K562 (cell line): ENCODE data around the gene RBM28. TPM values are rescaled to one million over a fixed set of nuclear protein-coding genes. Genes with fewer than 3 reads are reported as not detected.

Source experiments
- CEBPB ChIP-seq: fragments of 450-650 bp; IDR thresholded peaks from 2 replicates; pipeline ENCODE4 v1.6.1; 2016; ENCODE audit warnings: missing genetic modification characterization, missing compliant biosample characterization
- HOMEZ ChIP-seq: fragments of 250-450 bp; sonication (Bioruptor Pico); IDR thresholded peaks from 2 replicates; pipeline ENCODE4 v1.4.0; 2020; ENCODE audit warnings: mild to moderate bottlenecking, moderate library complexity
- NFYB ChIP-seq: IDR thresholded peaks from 2 replicates; pipeline ENCODE4 v1.6.1; 2011; ENCODE audit warnings: mild to moderate bottlenecking, moderate library complexity; ENCODE audit not compliant: insufficient read length; ENCODE audit errors: extremely low read depth
- NRF1 ChIP-seq, 2 experiments: fragments of 450-650 bp; IDR thresholded peaks in 1 of 2; conservative IDR thresholded peaks in 1 of 2; 2 replicates each; pipeline ENCODE4 v1.6.1; 2014; ENCODE audit warnings: mild to moderate bottlenecking in 2 of 2
- RB1 ChIP-seq: fragments of 450-650 bp; IDR thresholded peaks from 2 replicates; pipeline ENCODE4 v1.6.1; 2017; ENCODE audit warnings: low read depth, mild to moderate bottlenecking
- SAP30 ChIP-seq: fragments of 200-600 bp; sonication (generic); IDR thresholded peaks from 2 replicates; pipeline ENCODE4 v1.6.1; 2012; ENCODE audit warnings: borderline replicate concordance, low read depth, mild to moderate bottlenecking, moderate library complexity, low read length, control low read depth, inconsistent platforms; ENCODE audit not compliant: insufficient read depth, poor library complexity, severe bottlenecking
- SIN3A ChIP-seq, 2 experiments: fragments of 150-350 bp in 1 of 2; IDR thresholded peaks; 2 replicates each; pipeline ENCODE4 v1.6.1; 2011 to 2016; ENCODE audit warnings: borderline replicate concordance in 2 of 2, low read depth in 2 of 2, low read length in 2 of 2, mild to moderate bottlenecking in 2 of 2, moderate library complexity in 2 of 2; ENCODE audit not compliant: control insufficient read depth in 1 of 2
- UBTF ChIP-seq, 2 experiments: IDR thresholded peaks; 2 replicates each; pipeline ENCODE4 v1.6.1; 2012; ENCODE audit warnings: improper control_type of control experiment in 2 of 2, low read depth in 2 of 2, low read length in 2 of 2, borderline replicate concordance in 1 of 2
- ZNF518B ChIP-seq: fragments of 250-450 bp; sonication (Bioruptor Pico); IDR thresholded peaks from 2 replicates; pipeline ENCODE4 v1.5.0; 2021; ENCODE audit warnings: mild to moderate bottlenecking, moderate library complexity
- polyA plus RNA-seq, 8 experiments: library from polyadenylated mRNA; depleted of rRNA in 4 of 8; stranded (reverse) in 5 of 8; unstranded in 3 of 8; fragments of >200 nt; fragmentation: Nextera tagmentation in 2 of 8; fragmentation: Illumina TruSeq in 1 of 8; extraction: Ambion mirVana in 2 of 8; extraction: Trizol in 1 of 8; gene quantifications; 2 replicates each; pipeline versions ENCODE4 v1.2.1 to v1.2.3, GENCODE V29; 2011 to 2014; ENCODE audit warnings: inconsistent platforms in 1 of 8, missing spikeins in 1 of 8
- total RNA-seq, 7 experiments: library from RNA; depleted of rRNA in 6 of 7; stranded (reverse); fragments of >200 nt in 6 of 7; fragmentation: Illumina TruSeq in 2 of 7; extraction: Trizol in 2 of 7; gene quantifications; 2 replicates each; pipeline versions ENCODE4 v1.2.1 to v1.2.3, GENCODE V29; 2011 to 2021; ENCODE audit warnings: low replicate concordance in 1 of 7

Gene RBM28
- total and polyA plus RNA-seq, 9 of the 15 experiments (the other 6 are each of a cell fraction or from before 2014, with no cell fraction given) = 65.8 to 213 (median 138) TPM

GRCh38 chr7:128384726-128385125 lies 41.0 kb upstream of the RBM28 start (continued):
- TF ChIP-seq ZNF518B (CRISPR knock-in tag) (no peak), CEBPB (tag) (no peak), NFYB (no peak), SIN3A (IDR thresholded peaks at IDR 0.05; ENCODE audit: borderline replicate concordance in 2 of 2, control insufficient read depth in 1 of 2, low read depth in 2 of 2, low read length in 2 of 2) (no peak), SAP30 (no peak), RB1 (no peak), NRF1 (conservative IDR thresholded peaks at IDR 0.05 in 1 of 2, IDR thresholded peaks at IDR 0.05 in 1 of 2) (no peak), UBTF (IDR thresholded peaks at IDR 0.05; ENCODE audit: borderline replicate concordance in 1 of 2, low read depth in 2 of 2, low read length in 2 of 2) (no peak), HOMEZ (CRISPR knock-in tag) (no peak)
